ENCODE measurements around the gene FAM3A.

The FAM3A gene

GRCh38 chrX:154481911-154482601 is 34.0 kb downstream of the FAM3A start:
- DNase-seq (ENCODE audit: low read depth in 3 of 3, low spot score in 1 of 3) = no peak

GRCh38 chrX:154481195-154481594 is 34.8 kb downstream of the FAM3A start:
- DNase-seq (ENCODE audit: low read depth in 3 of 3, low spot score in 1 of 3) = no peak

GRCh38 chrX:154478728-154479622 is 37.1 kb downstream of the FAM3A start, which contains the start of gene LAGE3:
LAGE3 (minus strand) TSS chrX:154479281; CDS start chrX:154478915, 366 bp downstream.
- peak; percentile 79 to 91 (median 85) for DNase-seq (ENCODE audit: low read depth in 3 of 3, low spot score in 1 of 3)

- no peak for DNase-seq (ENCODE audit: low read depth in 3 of 3, low spot score in 1 of 3)
These were observed 38.0 kb downstream of the FAM3A start for GRCh38 chrX:154477891-154478477.

GRCh38 chrX:154476821-154477220 is 39.2 kb downstream of the FAM3A start:
- no peak for DNase-seq (ENCODE audit: low read depth in 3 of 3, low spot score in 1 of 3)

GRCh38 chrX:154473683-154474082 is 42.3 kb downstream of the FAM3A start:
- DNase-seq (ENCODE audit: low read depth in 3 of 3, low spot score in 1 of 3) = no peak

GRCh38 chrX:154472685-154473632 is 43.1 kb downstream of the FAM3A start:
- no peak for DNase-seq (ENCODE audit: low read depth in 3 of 3, low spot score in 1 of 3)

- no peak for DNase-seq (ENCODE audit: low read depth in 3 of 3, low spot score in 1 of 3)
These were observed 44.0 kb downstream of the FAM3A start for GRCh38 chrX:154471839-154472684.

- DNase-seq (ENCODE audit: low read depth in 3 of 3, low spot score in 1 of 3) = no peak
These were observed 45.0 kb downstream of the FAM3A start for GRCh38 chrX:154470914-154471568.

- no peak for DNase-seq (ENCODE audit: low read depth in 3 of 3, low spot score in 1 of 3)
These were observed 45.6 kb downstream of the FAM3A start for GRCh38 chrX:154470434-154470833.

- DNase-seq (ENCODE audit: low read depth in 3 of 3, low spot score in 1 of 3) = no peak
These were observed 46.2 kb downstream of the FAM3A start for GRCh38 chrX:154469880-154470279.

- no peak for DNase-seq (ENCODE audit: low read depth in 3 of 3, low spot score in 1 of 3)
These were observed 46.9 kb downstream of the FAM3A start for GRCh38 chrX:154469114-154469513.

GRCh38 chrX:154468217-154468616 is 47.8 kb downstream of the FAM3A start:
- DNase-seq (ENCODE audit: low read depth in 3 of 3, low spot score in 1 of 3) = no peak

- DNase-seq (ENCODE audit: low read depth in 3 of 3, low spot score in 1 of 3) = no peak
These were observed 48.5 kb downstream of the FAM3A start for GRCh38 chrX:154467556-154467955.

- no peak for DNase-seq (ENCODE audit: low read depth in 3 of 3, low spot score in 1 of 3)
These were observed 49.1 kb downstream of the FAM3A start for GRCh38 chrX:154466907-154467306.

GRCh38 chrX:154466036-154466435 is 50.0 kb downstream of the FAM3A start:
- no peak for DNase-seq (ENCODE audit: low read depth in 3 of 3, low spot score in 1 of 3)

- no peak for DNase-seq (ENCODE audit: low read depth in 3 of 3, low spot score in 1 of 3)
These were observed 50.4 kb downstream of the FAM3A start for GRCh38 chrX:154465601-154466000.

GRCh38 chrX:154464806-154465365 is 51.1 kb downstream of the FAM3A start:
- no peak for DNase-seq (ENCODE audit: low read depth in 3 of 3, low spot score in 1 of 3)

- no peak for DNase-seq (ENCODE audit: low read depth in 3 of 3, low spot score in 1 of 3)
These were observed 52.3 kb downstream of the FAM3A start for GRCh38 chrX:154463611-154464220.
